Superior temporal gyrus (tissue), 1 donor: ENCODE measurements around the gene VRK3.
A peak's percentile ranks its signal among the peaks of the same experiment; 100 is the strongest.

Experiments used
- DNase-seq: peaks from one replicate; pipeline ENCODE4 v3.0.0-alpha.2; 2016; ENCODE audit errors: extremely low spot score

VRK3 gene

GRCh38 chr19:50030937-50031336, 5.8 kb upstream of the VRK3 start:
- DNase-seq, result no peak

DNA sequence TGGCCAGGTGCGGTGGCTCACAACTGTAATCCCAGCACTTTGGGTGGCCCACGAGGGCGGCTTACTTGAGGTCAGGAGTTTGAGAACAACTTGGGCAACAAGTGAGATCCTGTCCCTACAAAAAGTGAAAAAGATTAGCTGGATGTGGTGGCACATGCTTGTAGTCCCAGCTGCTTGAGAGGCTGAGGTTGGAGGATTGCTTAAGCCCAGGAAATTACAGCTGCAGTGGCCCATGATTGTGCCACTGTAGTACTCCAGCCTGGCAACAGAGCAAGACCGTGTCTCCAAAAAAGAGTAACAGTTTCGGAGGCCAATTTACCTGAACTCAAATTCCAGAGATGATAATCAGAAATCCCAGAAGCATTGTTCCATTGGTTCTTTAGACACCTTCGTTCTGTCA, 5.1 kb upstream of the VRK3 start:
- no peak for DNase-seq

- no peak for DNase-seq
These were observed 1.4 kb upstream of the VRK3 start for GRCh38 chr19:50026550-50026906.

DNA sequence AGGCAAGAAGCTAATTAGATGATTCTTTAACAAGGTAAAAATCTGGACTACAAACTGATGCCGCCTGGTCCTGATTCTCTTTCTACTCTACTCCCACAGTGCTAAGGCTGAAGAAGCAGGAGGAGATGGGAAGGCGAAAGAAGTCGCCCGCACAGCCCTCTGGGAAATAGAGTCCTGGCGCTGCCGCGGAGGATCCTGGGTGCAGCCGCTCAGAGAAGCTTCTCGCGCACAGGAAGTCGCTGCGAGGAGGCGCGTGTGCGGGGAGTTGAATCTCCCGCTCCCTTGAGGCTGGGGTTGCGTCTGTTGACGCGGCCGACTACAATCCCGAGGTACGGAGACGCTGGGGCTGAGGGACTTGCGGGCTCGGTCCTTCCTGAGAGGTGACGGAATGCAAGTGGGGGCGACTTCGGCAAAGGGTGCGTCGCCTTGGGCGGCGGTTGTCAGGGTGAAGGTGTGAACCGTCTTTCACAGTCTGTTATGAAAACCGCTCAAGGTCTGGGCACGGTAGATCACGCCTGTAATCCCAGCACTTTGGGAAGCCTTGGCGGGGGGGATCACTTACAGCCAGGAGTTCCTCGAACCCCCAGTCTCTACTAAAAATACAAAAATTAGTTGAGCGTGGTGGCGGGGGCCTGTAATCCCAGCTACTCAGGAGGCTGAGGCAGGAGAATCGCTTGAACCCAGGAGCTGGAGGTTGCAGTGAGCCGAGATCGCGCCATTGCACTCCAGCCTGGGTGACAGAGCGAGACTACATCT, 800 bp upstream of the VRK3 start, which contains the start of gene ZNF473:
ZNF473 (plus strand) TSS at position 212 of the 756 bp plus-strand sequence. CDS start 5,078 bp downstream, outside the sequence.
- DNase-seq, result no peak

DNA sequence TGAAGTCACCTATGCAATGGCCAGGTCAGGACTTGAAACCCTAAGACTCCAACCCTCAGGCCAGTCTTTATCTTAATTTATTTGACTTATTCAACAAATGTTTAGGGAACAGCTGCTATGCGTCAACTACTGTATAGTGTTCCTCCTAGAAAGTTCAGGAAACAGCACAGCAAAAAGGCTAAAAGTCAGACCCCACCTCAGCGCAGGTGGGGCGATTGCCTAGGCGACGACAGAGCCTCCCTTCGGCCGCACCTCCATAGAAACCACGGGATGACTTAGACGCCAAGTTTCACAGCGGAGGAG, 502 bp downstream of the VRK3 start:
- DNase-seq, result no peak

GRCh38 chr19:50022823-50023222, 2.3 kb downstream of the VRK3 start:
- DNase-seq, result no peak

DNA sequence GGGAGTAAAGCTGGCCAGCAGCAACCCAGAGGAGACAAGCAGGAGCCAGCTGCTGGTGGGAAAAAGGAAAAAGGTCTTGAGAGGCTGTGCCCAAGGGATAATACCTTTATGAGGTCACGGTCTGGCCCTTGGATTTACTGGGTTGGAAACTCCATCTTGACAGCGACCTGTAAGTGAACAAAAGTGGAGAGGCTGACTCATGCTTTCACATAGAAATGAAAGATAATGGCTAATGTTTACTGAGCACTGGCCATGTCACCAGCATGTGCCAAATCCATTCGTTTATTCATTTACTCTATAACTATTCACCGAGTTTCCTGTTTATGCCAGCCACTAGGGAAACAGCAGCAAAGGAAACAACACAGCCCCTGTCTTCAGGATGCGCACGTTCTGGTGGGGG, 4.7 kb downstream of the VRK3 start:
- DNase-seq, result no peak

DNA sequence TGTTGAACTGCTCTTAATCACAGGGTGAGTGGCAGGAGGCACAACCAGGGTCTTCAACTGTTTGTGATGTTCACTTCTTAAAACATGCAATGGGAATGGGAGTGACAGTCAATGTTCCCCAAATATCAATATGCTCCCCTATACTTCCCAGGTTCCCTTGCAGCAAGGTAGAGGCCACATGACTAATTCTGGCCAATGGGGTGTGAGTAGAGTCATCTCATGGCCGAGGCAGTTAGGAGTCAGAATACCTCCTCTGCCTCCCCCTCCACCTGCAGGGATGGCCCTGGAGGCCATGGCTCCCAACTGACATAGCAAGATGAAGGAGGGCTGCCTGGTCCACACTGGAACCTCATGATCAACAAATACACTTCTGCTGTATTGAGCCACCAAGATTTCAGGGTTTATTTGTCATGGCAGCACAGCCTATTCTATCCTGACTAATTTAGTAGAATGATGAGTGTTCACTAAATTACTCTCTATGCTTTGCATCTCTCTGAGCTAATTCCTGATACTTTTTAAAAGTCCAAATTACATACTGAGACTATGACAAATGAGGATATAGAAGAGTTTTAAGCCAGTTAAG, 8.9 kb downstream of the VRK3 start:
- no peak for DNase-seq

- DNase-seq, result no peak
These were observed 16.6 kb downstream of the VRK3 start for GRCh38 chr19:50008532-50008931.

- DNase-seq, result no peak
These were observed 17.2 kb downstream of the VRK3 start for GRCh38 chr19:50007947-50008346.

GRCh38 chr19:50007170-50007569, 18.0 kb downstream of the VRK3 start:
- no peak for DNase-seq

DNA sequence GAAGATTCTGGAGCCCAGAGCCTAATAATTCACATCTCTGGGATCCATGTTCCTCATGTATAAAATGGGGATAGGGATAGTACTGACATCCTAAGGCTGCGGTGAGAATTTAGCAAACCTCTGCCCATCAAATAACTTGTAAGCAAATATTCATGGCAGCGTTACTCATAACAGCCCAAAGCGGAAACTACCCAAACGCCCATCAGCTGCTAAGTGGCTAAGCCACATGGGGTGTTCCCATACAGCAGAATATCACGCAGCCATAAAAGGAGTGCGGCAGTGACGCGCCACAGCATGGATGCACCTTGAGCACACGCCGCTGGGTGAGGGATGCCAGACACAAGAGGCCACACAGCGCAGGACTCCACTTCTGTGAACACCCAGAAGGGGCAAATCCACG, 19.7 kb downstream of the VRK3 start:
- no peak for DNase-seq

DNA sequence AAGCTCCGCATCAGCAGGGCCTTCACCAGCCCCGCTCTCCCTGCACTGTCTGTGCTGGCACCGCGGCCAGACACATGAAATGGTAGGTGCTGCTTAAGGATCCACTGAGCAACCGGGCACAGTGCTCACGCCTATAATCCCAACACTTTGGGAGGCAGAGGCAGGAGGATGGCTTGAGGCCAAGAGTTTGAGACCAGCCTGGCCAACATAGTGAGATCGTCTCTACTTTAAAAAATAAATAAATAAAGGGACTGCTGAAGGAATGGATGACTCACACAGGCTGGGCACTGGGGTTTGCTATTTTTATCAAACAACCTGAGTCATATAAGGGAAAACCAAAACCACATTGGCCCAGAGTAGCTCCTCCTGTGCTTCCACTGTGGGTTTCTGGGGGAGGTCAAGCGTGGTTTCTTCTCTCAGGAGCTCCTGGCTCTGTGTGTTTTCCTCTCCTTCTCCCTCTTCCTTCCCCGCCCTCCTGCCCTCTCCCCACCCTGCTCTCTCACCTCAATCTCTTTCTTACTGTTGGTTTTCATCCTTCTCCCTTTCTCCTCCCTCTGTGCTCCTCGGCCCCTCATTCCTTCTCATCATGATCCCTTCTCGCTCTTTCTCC, 21.3 kb downstream of the VRK3 start:
- peak; percentile 62 for DNase-seq

- no peak for DNase-seq
These were observed 21.9 kb downstream of the VRK3 start for GRCh38 chr19:50003254-50003788.

GRCh38 chr19:50002386-50002960, 22.7 kb downstream of the VRK3 start:
- no peak for DNase-seq

GRCh38 chr19:50001775-50002174, 23.4 kb downstream of the VRK3 start:
- DNase-seq, result no peak

DNA sequence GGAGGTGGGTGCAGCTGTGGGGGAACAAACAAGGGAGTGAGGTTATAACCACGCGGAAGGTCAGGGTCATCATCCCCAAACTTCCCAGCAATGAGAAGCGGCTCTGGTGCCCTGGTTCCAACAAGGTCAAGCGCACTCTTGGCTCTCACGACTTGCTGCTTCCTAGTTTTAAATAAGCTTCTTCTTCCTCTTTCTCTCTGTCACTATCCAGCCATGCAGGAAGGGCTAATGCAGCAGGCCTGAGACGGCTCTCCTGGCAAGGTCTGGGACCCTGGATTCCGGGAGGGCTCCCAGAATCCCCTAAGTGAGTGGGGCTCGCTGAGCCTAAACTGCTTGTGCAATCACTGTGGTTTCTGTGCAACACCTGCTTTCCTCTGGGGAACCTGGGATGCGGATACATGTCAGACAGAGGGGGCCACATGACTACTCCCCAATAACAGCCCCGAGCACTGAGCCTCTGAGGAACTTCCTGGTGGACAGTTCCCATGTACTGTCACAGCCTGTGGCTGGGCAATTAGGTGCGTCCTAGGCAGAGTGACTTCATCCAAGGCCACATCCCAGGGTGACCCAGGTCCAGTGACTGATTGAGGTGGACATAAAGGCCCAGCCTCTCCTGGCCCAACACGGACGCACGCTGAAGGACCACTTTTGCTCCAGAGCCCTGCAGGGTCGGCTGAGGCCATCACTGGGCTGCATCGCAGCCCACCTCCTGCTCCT, 24.2 kb downstream of the VRK3 start:
- no peak for DNase-seq

DNA sequence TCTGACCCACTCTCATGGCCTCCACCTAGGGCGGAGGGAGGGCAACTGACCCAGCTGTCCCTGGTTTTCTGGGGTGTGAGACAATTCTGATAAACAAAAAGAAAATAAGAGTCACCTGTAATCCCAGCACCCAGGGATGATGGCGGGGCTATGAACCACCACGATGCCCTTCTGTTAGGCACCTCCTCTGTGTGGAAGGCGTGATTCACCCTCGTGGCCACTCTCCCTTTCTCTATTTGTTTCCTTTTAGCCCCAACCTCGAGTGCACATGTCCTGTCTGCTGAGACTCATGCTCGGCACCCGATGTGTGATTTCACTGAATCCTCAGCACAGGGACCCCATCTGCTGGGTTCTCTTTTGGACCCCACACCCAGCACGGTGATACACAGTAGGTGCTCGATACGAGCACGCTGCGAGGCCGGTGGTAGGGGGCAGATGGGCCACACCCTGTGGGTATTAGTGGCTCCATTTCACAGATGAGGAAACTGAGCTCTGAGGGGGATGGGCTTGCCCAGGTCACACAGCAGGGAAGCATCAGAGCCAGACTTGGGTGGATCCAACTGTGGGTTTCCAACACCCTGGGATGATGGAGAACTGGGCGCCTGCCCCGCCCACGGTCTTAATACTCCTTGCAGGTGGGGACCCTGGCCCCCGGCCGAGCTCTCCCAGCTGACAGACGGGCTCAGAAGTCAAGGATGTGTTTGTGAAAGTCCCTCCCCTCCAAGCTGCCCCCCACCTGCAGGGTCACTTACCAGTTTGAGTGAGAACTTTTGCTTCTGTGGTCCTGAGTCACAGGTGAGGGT, 24.9 kb downstream of the VRK3 start:
- DNase-seq, result no peak

- DNase-seq, result no peak
These were observed 25.7 kb downstream of the VRK3 start for GRCh38 chr19:49999371-50000010.

DNA sequence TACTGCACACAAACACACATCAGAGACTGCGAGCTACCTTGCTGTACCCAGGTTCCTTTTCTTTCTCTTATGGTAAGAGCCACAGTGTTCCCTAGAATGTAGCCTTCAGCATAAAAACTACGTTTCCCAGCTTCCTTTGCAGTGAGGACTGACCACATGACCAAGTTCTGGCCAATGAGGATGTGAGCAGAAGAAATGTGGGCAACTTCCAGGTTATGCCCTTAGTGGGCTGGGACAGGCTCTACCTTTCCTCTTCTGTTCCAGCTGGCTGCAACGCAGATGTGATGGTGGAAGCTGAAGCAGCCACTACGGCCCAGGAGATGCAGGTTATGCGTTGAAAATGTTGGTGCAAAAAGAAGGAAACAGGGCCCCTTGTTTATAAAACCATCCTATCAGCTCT, 27.5 kb downstream of the VRK3 start:
- peak; percentile 20 for DNase-seq

DNA sequence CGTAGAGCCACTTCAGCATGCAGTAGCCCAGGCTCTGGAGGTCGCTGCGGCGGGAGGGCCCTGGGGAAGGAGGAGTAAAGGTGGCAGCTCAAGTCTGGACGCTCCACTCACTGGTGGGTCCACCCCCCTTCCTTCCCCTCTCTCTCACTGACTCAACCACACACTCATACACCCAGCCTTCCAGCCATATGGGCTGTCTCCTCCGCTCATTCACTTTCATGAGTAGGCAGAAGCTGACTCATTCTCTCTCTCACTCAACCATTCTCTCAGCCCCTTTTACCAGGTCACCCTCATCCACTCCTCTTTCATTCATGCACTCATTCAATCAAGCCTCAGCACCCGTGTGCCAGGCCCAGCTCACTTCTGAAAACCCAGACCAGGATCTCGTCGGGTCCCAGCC, 36.7 kb downstream of the VRK3 start:
- peak; percentile 56 for DNase-seq
